T-cell (primary cell): Measurements from ENCODE around the gene OSBPL10. TPM values are rescaled to one million over a fixed set of nuclear protein-coding genes. Genes with fewer than 3 reads are reported as not detected.

ENCODE experiments used
- ATAC-seq, 4 experiments: fragments of 200-7000 bp in 3 of 4; fragments of 150-1000 bp in 1 of 4; cut with Tn5 transposase; replicated peaks in 1 of 4; 1 replicate in 3 of 4; 2 replicates in 1 of 4; pipeline ENCODE4 v1.10.0; 2021; ENCODE audit warnings: moderate library complexity in 3 of 4, mild to moderate bottlenecking in 2 of 4, moderate number of reproducible peaks in 1 of 4
- CTCF ChIA-PET, 2 donors: fragments of 300-600 bp; sonication (Branson Sonifier 250); formaldehyde crosslinking; loops; one replicate each; lab custom pipeline; 2022; ENCODE audit warnings: antibody characterized with exemption in 2 of 2; lab: Charles Lee
- POLR2A ChIA-PET, 2 donors: fragments of 300-600 bp; sonication (Branson Sonifier 250); formaldehyde crosslinking; loops; one replicate each; lab custom pipeline; 2022; ENCODE audit warnings: antibody characterized with exemption in 2 of 2; lab: Charles Lee
- DNase-seq, 35 experiments: peaks; one replicate each; pipeline versions ENCODE4 v3.0.0 to v3.0.0-alpha.2; 2013 to 2023
- H3K27ac ChIP-seq: one replicate; pipeline ENCODE4 v1.5.1; 2013; ENCODE audit warnings: low read length
- H3K27me3 ChIP-seq, 2 experiments: replicated peaks in 1 of 2; 1 replicate in 1 of 2; 2 replicates in 1 of 2; pipeline versions ENCODE4 v1.6.1 to v1.7.0; 2013; ENCODE audit warnings: low read length in 1 of 2, mixed read lengths in 1 of 2; ENCODE audit not compliant: control insufficient read depth in 2 of 2, insufficient read depth in 2 of 2; ENCODE audit errors: extremely low read depth in 1 of 2
- H3K36me3 ChIP-seq, 2 donors: 1 replicate in 1 of 2; 2 replicates in 1 of 2; pipeline versions ENCODE4 v1.6.1 to v1.7.0; 2013; ENCODE audit warnings: low read length in 1 of 2; ENCODE audit not compliant: control insufficient read depth in 2 of 2, insufficient read depth in 1 of 2; ENCODE audit errors: extremely low read depth in 1 of 2
- H3K4me1 ChIP-seq, 2 experiments: 1 replicate in 1 of 2; 2 replicates in 1 of 2; pipeline versions ENCODE4 v1.6.1 to v1.7.0; 2013; ENCODE audit warnings: low read length in 2 of 2, mixed read lengths in 1 of 2; ENCODE audit not compliant: insufficient read depth in 2 of 2, control insufficient read depth in 1 of 2; ENCODE audit errors: extremely low read depth in 1 of 2
- H3K4me3 ChIP-seq, 2 donors: 1 replicate in 1 of 2; 2 replicates in 1 of 2; pipeline versions ENCODE4 v1.5.1 to v1.7.0; 2013; ENCODE audit warnings: mild to moderate bottlenecking in 2 of 2, low read length in 1 of 2, moderate library complexity in 1 of 2; ENCODE audit not compliant: control insufficient read depth in 1 of 2; ENCODE audit errors: extremely low read depth in 1 of 2
- H3K9me3 ChIP-seq: 2 replicates; pipeline ENCODE4 v1.7.0; 2013
- H3K27ac Mint-ChIP-seq, 2 donors: one replicate each; pipeline ENCODE4 v1.8.0; 2020 to 2021; ENCODE audit warnings: mild to moderate bottlenecking in 2 of 2, mixed read lengths in 2 of 2
- H3K27me3 Mint-ChIP-seq, 2 donors: one replicate each; pipeline ENCODE4 v1.8.0; 2021 to 2022; ENCODE audit warnings: mixed read lengths in 2 of 2
- H3K36me3 Mint-ChIP-seq: one replicate; pipeline ENCODE4 v1.8.0; 2021; ENCODE audit warnings: mixed read lengths
- H3K4me1 Mint-ChIP-seq, 3 donors: one replicate each; pipeline ENCODE4 v1.8.0; 2020 to 2022; ENCODE audit warnings: mixed read lengths in 3 of 3, mild to moderate bottlenecking in 1 of 3
- H3K4me3 Mint-ChIP-seq, 3 donors: one replicate each; pipeline ENCODE4 v1.8.0; 2020 to 2022; ENCODE audit warnings: mild to moderate bottlenecking in 3 of 3, mixed read lengths in 3 of 3, moderate library complexity in 3 of 3
- H3K9me3 Mint-ChIP-seq, 3 donors: one replicate each; pipeline ENCODE4 v1.8.0; 2020 to 2022; ENCODE audit warnings: mixed read lengths in 3 of 3
- WGBS: methylation state at CpG from one replicate; pipeline ENCODE4 v1.1.5; 2013; ENCODE audit warnings: missing lambda C conversion rate; ENCODE audit not compliant: insufficient coverage; 5-methylcytosine and 5-hydroxymethylcytosine counted together
- total RNA-seq, 35 experiments: library from RNA in 6 of 35; stranded (reverse) in 6 of 35; fragments of 120-200 nt in 1 of 35; gene quantifications; one replicate each; pipeline versions ENCODE4 v1.2.1 to v1.2.4 and lab custom pipeline; 2013 to 2026

The OSBPL10 gene
- total RNA-seq, 5 donors from 2014 or later (not counting 1 experiment from before 2014, with no cell fraction given) = 0.77 to 10.4 (median 2.1) TPM

DNA sequence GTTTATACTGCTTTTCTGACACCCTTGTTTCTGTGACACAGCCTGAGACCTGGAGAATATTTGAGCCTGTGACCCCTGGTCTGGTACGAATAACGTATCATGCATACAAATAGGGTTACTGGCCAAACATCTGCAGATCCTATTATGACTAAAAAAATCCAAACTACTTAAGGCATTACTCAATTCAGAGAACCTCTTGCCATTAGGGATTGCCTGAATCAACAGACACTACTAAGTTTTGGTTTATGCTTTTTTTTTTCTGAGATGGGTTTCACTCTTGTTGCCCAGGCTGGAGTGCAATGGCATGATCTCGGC lies 35.4 kb downstream of the OSBPL10 start:
- H3K4me1 ChIP-seq = no peaks in the 10 kb centered on the region
- H3K4me1 Mint-ChIP-seq = peaks cover 0 to 5% (median 0%) of the 10 kb centered on the region in 3 donors
- 80% methylated on average over 2 of the region's 3 CpGs for WGBS
- H3K9me3 ChIP-seq = no peaks in the 10 kb centered on the region
- H3K27me3 Mint-ChIP-seq = peaks cover 6 to 13% of the 10 kb centered on the region in 2 donors
- no peak for DNase-seq
- no peaks in the 10 kb centered on the region for H3K36me3 ChIP-seq
- no peak for ATAC-seq
- CTCF ChIA-PET = no interaction called here
- no peak overlapping the region for H3K4me3 ChIP-seq
- H3K36me3 Mint-ChIP-seq = no peaks in the 10 kb centered on the region
- peaks cover 0 to 8% of the 10 kb centered on the region in 2 experiments for H3K27me3 ChIP-seq
- POLR2A ChIA-PET = no interaction called here
- peaks cover 0 to 5% (median 0%) of the 10 kb centered on the region in 3 donors for H3K9me3 Mint-ChIP-seq
- no peak overlapping the region for H3K27ac ChIP-seq
- no peak overlapping the region for H3K4me3 Mint-ChIP-seq
- H3K27ac Mint-ChIP-seq = no peak overlapping the region

DNA sequence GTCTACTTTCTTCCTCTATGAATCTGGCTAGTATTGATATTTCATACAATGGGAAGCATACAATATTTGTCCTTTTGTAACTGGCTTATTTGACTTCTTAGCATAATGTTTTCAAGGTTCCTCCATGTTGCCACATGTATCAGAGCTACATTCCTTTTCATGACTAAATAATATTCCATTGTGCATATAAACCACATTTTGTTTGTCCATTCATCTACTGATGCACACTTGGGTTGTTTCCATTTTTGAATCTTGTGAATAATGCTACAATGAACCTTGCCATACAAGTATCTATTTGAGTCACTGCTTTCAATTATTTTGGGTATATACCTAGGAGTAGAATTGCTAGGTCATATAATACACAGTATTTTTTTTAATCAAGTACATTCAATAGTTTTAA lies 38.0 kb downstream of the OSBPL10 start:
- DNase-seq (no peak), ATAC-seq (no peak)
- Mint-ChIP-seq H3K4me3 (no peak overlapping the region), H3K27me3 (peaks cover 6 to 7% of the 10 kb centered on the region in 2 donors), H3K9me3 (peaks cover 0 to 4% (median 0%) of the 10 kb centered on the region in 3 donors), H3K36me3 (no peaks in the 10 kb centered on the region), H3K27ac (no peak overlapping the region), H3K4me1 (peaks cover 0 to 3% (median 0%) of the 10 kb centered on the region in 3 donors)
- Histone ChIP-seq H3K36me3 (no peaks in the 10 kb centered on the region), H3K27ac (no peak overlapping the region), H3K27me3 (peaks cover 0 to 8% of the 10 kb centered on the region in 2 experiments), H3K4me1 (no peaks in the 10 kb centered on the region), H3K4me3 (no peak overlapping the region), H3K9me3 (no peaks in the 10 kb centered on the region)
- CTCF ChIA-PET = no interaction called here
- POLR2A ChIA-PET = no interaction called here

DNA sequence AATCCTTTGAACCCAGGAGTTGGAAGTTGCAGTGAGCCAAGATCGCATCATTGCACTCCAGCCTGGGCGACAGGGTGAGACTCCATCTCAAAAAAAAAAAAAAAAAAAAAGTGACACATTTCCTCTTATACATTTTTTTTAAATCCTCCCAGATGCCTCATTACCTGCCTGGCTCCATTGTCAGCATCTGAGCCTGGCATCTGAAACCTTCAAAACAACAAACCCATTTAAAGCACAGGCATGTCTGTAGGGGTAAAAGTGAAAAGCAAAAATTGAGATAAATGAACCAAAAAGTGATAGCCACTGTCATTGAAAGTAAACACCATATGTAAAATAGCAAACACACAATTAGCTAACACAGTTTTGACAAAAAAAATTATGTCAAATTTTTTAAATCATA lies 38.6 kb downstream of the OSBPL10 start:
- H3K36me3 ChIP-seq = no peaks in the 10 kb centered on the region
- 90% methylated on average over 2 of the region's 2 CpGs for WGBS
- DNase-seq = no peak
- Mint-ChIP-seq H3K27ac (no peak overlapping the region), H3K4me3 (no peak overlapping the region), H3K36me3 (no peaks in the 10 kb centered on the region), H3K9me3 (peaks cover 0 to 4% (median 0%) of the 10 kb centered on the region in 3 donors), H3K4me1 (peaks cover 0 to 3% (median 0%) of the 10 kb centered on the region in 3 donors), H3K27me3 (peaks cover 6 to 7% of the 10 kb centered on the region in 2 donors)
- CTCF ChIA-PET = no interaction called here
- POLR2A ChIA-PET = interaction anchor here in 1 of 2 donors (0.7 kb wide), 1 partner anchor 37 kb away, joined by 8 read pairs; no protein-coding TSS in a partner anchor
- no peak for ATAC-seq
- no peaks in the 10 kb centered on the region for H3K4me1 ChIP-seq
- peaks cover 0 to 8% of the 10 kb centered on the region in 2 experiments for H3K27me3 ChIP-seq
- no peak overlapping the region for H3K27ac ChIP-seq
- no peak overlapping the region for H3K4me3 ChIP-seq
- H3K9me3 ChIP-seq = no peaks in the 10 kb centered on the region

DNA sequence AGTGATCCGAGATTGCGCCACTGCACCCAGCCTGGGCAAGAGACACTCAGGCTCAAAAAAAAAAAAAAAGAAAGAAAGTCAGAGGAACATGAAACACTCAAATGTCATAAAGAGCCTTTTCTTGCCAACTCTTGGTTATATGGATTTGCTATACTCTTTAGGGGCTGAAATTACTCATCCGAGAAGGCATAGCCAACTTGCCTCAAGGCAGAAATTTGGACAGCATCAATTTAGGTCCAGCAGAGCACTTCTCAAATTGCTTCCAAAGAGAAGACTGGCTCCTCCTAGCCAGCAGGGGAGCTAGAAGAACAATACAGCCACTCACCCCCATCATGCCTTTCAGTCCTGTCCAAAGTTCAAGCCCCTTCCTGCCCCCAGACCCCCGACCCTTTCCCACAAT lies 43.8 kb downstream of the OSBPL10 start:
- no peak overlapping the region for H3K27ac Mint-ChIP-seq
- Histone ChIP-seq H3K27me3 (peaks cover 0 to 1% of the 10 kb centered on the region in 2 experiments), H3K4me3 (no peak overlapping the region), H3K4me1 (no peaks in the 10 kb centered on the region), H3K27ac (no peak overlapping the region), H3K9me3 (no peaks in the 10 kb centered on the region), H3K36me3 (no peaks in the 10 kb centered on the region)
- DNase-seq (no peak), ATAC-seq (no peak)
- H3K36me3 Mint-ChIP-seq = no peaks in the 10 kb centered on the region
- H3K9me3 Mint-ChIP-seq = no peaks in the 10 kb centered on the region
- peaks cover 0 to 4% (median 2%) of the 10 kb centered on the region in 3 donors for H3K4me1 Mint-ChIP-seq
- peaks cover 0 to 2% of the 10 kb centered on the region in 2 donors for H3K27me3 Mint-ChIP-seq
- no peak overlapping the region for H3K4me3 Mint-ChIP-seq
- WGBS = 100% methylated on average over 4 of the region's 4 CpGs
- ChIA-PET CTCF (no interaction called here), POLR2A (no interaction called here)

DNA sequence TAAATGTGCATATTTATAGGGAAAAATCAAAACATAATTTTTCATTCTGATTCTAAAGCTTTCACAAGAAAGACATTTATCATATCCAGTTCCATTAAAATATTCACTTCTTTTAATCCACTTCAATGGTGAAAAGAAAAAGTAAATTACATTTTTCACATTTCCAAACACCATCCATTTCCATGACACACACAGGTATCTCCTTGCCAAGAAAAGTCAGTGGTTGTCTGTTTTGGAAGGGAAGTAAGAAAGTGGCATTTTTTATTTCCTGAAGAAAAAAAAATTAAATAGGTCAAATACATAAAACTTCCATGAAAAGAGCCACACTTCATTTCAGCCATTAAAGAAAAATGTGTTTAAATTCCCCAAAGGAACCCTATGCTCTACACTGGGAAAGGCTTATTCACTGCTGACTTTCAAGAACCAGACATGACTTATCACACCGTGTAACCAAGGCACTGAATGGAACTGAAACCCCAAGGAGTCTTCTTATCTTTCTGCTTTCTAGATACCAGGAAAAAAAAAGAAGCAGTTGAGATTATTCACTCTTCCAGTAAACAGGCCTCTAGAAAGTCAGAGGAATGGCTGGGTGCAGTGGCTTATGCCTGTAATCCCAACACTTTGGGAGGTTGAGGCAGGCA lies 44.5 kb downstream of the OSBPL10 start:
- ATAC-seq = no peak

DNA sequence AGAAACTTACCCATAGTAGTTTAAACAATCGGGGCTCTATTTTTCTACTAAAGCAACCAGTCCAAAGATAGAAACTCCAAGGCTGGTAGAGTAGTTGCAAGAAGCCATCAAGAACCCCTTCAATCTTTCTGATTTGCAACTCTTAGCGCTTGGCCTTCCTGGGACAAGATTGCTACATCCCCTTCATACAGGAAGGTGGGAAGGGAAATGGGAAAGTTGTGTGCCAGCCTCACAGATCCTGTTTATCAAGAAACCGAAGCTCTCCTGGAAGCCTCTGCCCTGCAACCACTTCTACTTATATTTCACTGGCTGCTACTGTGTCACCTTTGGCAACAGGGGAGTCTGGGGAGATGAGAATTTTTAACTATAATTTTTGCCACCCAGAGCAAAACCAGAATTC lies 46.2 kb downstream of the OSBPL10 start:
- ChIA-PET POLR2A (no interaction called here), CTCF (no interaction called here)
- H3K9me3 ChIP-seq = no peaks in the 10 kb centered on the region
- H3K4me3 ChIP-seq = no peak overlapping the region
- DNase-seq (no peak), ATAC-seq (no peak)
- WGBS = no CpG with 5 or more reads among the region's 3 CpGs
- peaks cover 0 to 2% of the 10 kb centered on the region in 2 donors for H3K27me3 Mint-ChIP-seq
- no peaks in the 10 kb centered on the region for H3K27me3 ChIP-seq
- no peak overlapping the region for H3K4me3 Mint-ChIP-seq
- H3K4me1 ChIP-seq = no peaks in the 10 kb centered on the region
- no peaks in the 10 kb centered on the region for H3K36me3 ChIP-seq
- H3K36me3 Mint-ChIP-seq = no peaks in the 10 kb centered on the region
- no peaks in the 10 kb centered on the region for H3K9me3 Mint-ChIP-seq
- H3K27ac ChIP-seq = no peak overlapping the region
- H3K27ac Mint-ChIP-seq = no peak overlapping the region
- H3K4me1 Mint-ChIP-seq = peaks cover 0 to 4% (median 2%) of the 10 kb centered on the region in 3 donors

More for the DNA sequence above, 44.5 kb downstream of the OSBPL10 start:
- H3K4me3 Mint-ChIP-seq = no peak overlapping the region
- H3K27ac Mint-ChIP-seq = no peak overlapping the region
- H3K36me3 ChIP-seq = no peaks in the 10 kb centered on the region
- no CpG with 5 or more reads among the region's 1 CpG for WGBS
- no peaks in the 10 kb centered on the region for H3K9me3 Mint-ChIP-seq
- H3K4me1 ChIP-seq = no peaks in the 10 kb centered on the region
- H3K36me3 Mint-ChIP-seq = no peaks in the 10 kb centered on the region
- CTCF ChIA-PET = interaction anchor here (0.6 kb wide), 2 partner anchors 8 to 32 kb away, joined by 3 to 7 read pairs; no protein-coding TSS in a partner anchor
- POLR2A ChIA-PET = no interaction called here
- DNase-seq = no peak
- H3K4me1 Mint-ChIP-seq = peaks cover 0 to 4% (median 2%) of the 10 kb centered on the region in 3 donors
- H3K27me3 ChIP-seq = no peaks in the 10 kb centered on the region
- no peak overlapping the region for H3K4me3 ChIP-seq
- H3K27me3 Mint-ChIP-seq = peaks cover 0 to 2% of the 10 kb centered on the region in 2 donors
- no peak overlapping the region for H3K27ac ChIP-seq
- H3K9me3 ChIP-seq = no peaks in the 10 kb centered on the region
